HG03460 (cell line): ENCODE results near the gene GMFB.
A peak's percentile ranks its signal among the peaks of the same experiment; 100 is the strongest.

Source experiments
- ATAC-seq: cut with Tn5 transposase; IDR thresholded peaks from one replicate; pipeline ENCODE4 v1.9.1; 2021; ENCODE audit not compliant: unreplicated experiment

The GMFB gene

GRCh38 chr14:54488646-54489317 lies at the start of gene GMFB:
GMFB (minus strand) TSS chr14:54488980; CDS start chr14:54488927, 53 bp downstream.
- ATAC-seq: peak; percentile 91

- no peak for ATAC-seq
Measured at GRCh38 chr14:54538055-54538454, 49.3 kb upstream of the GMFB start.

GRCh38 chr14:54537651-54538050 lies 48.9 kb upstream of the GMFB start:
- ATAC-seq: no peak

GRCh38 chr14:54535646-54536045 lies 46.9 kb upstream of the GMFB start:
- ATAC-seq: no peak

GRCh38 chr14:54535126-54535525 lies 46.3 kb upstream of the GMFB start:
- ATAC-seq: no peak

- ATAC-seq: no peak
Measured at GRCh38 chr14:54533100-54533499, 44.3 kb upstream of the GMFB start.

- peak; percentile 95 for ATAC-seq
Measured at GRCh38 chr14:54532111-54533012, 43.6 kb upstream of the GMFB start.

GRCh38 chr14:54529811-54530210 lies 41.0 kb upstream of the GMFB start:
- ATAC-seq: no peak

GRCh38 chr14:54528973-54529372 lies 40.2 kb upstream of the GMFB start:
- ATAC-seq: no peak

- ATAC-seq: no peak
Measured at GRCh38 chr14:54524410-54524809, 35.6 kb upstream of the GMFB start.

- no peak for ATAC-seq
Measured at GRCh38 chr14:54516709-54517108, 27.9 kb upstream of the GMFB start.

GRCh38 chr14:54515670-54516069 lies 26.9 kb upstream of the GMFB start:
- no peak for ATAC-seq

GRCh38 chr14:54512393-54512792 lies 23.6 kb upstream of the GMFB start:
- ATAC-seq: no peak

- peak; percentile 96 for ATAC-seq
Measured at GRCh38 chr14:54509546-54510501, 21.0 kb upstream of the GMFB start, which contains the start of gene CGRRF1. CGRRF1 (plus strand) TSS chr14:54509906; CDS start chr14:54509960, 54 bp downstream.

GRCh38 chr14:54503486-54503885 lies 14.7 kb upstream of the GMFB start:
- ATAC-seq: no peak

GRCh38 chr14:54502602-54503001 lies 13.8 kb upstream of the GMFB start:
- ATAC-seq: no peak

GRCh38 chr14:54501480-54501879 lies 12.7 kb upstream of the GMFB start:
- ATAC-seq: no peak

GRCh38 chr14:54500744-54501143 lies 12.0 kb upstream of the GMFB start:
- no peak for ATAC-seq

GRCh38 chr14:54498579-54498978 lies 9.8 kb upstream of the GMFB start:
- no peak for ATAC-seq

- ATAC-seq: no peak
Measured at GRCh38 chr14:54498095-54498531, 9.3 kb upstream of the GMFB start.

GRCh38 chr14:54497224-54497623 lies 8.4 kb upstream of the GMFB start:
- ATAC-seq: no peak
